ELR (cell line): ENCODE data around the gene CHMP3.
"Not testable (repeated sequence)": the region's sequence is repeated elsewhere in the genome, so short reads cannot be mapped to it uniquely, and the experiment has no call there.

Source experiments
- DNase-seq: peaks from one replicate; pipeline ENCODE4 v3.0.0-alpha.2; 2015; ENCODE audit warnings: low read depth

CHMP3 gene

GRCh38 chr2:86562922-86563649 lies at the start of gene CHMP3:
Gene CHMP3, minus strand, starts transcription at chr2:86563443. Its CDS starts 95 bp downstream, at chr2:86563348.
- DNase-seq, result peak; percentile 98

- no peak for DNase-seq
Observed at GRCh38 chr2:86610871-86611270, 47.6 kb upstream of the CHMP3 start.

GRCh38 chr2:86608832-86609410 lies 45.7 kb upstream of the CHMP3 start:
- no peak for DNase-seq

GRCh38 chr2:86603905-86604304 lies 40.7 kb upstream of the CHMP3 start:
- DNase-seq, result no peak

GRCh38 chr2:86598966-86599365 lies 35.7 kb upstream of the CHMP3 start:
- no peak for DNase-seq

GRCh38 chr2:86596118-86596517 lies 32.9 kb upstream of the CHMP3 start:
- DNase-seq, result no peak

- no peak for DNase-seq
Observed at GRCh38 chr2:86593266-86593665, 30.0 kb upstream of the CHMP3 start.

- DNase-seq, result peak; percentile 14
Observed at GRCh38 chr2:86592547-86593230, 29.4 kb upstream of the CHMP3 start.

- DNase-seq, result not testable (repeated sequence)
Observed at GRCh38 chr2:86589701-86590100, 26.5 kb upstream of the CHMP3 start.

GRCh38 chr2:86584151-86584913 lies 21.1 kb upstream of the CHMP3 start:
- peak; percentile 29 for DNase-seq

GRCh38 chr2:86580560-86580959 lies 17.3 kb upstream of the CHMP3 start:
- no peak for DNase-seq

- no peak for DNase-seq
Observed at GRCh38 chr2:86577817-86578456, 14.7 kb upstream of the CHMP3 start.

GRCh38 chr2:86570059-86570458 lies 6.8 kb upstream of the CHMP3 start:
- peak; percentile 5 for DNase-seq

GRCh38 chr2:86566821-86567190 lies 3.6 kb upstream of the CHMP3 start:
- no peak for DNase-seq

GRCh38 chr2:86566158-86566820 lies 3.0 kb upstream of the CHMP3 start:
- DNase-seq, result no peak

- no peak for DNase-seq
Observed at GRCh38 chr2:86563650-86564061, 413 bp upstream of the CHMP3 start.

GRCh38 chr2:86562485-86562921 lies 740 bp downstream of the CHMP3 start:
- no peak for DNase-seq

- peak; percentile 29 for DNase-seq
Observed at GRCh38 chr2:86557836-86558235, 5.4 kb downstream of the CHMP3 start.

- DNase-seq, result no peak
Observed at GRCh38 chr2:86556508-86556907, 6.7 kb downstream of the CHMP3 start.

GRCh38 chr2:86552889-86553288 lies 10.4 kb downstream of the CHMP3 start:
- DNase-seq, result no peak

GRCh38 chr2:86549963-86550725 lies 13.1 kb downstream of the CHMP3 start:
- not testable (repeated sequence) for DNase-seq
